Measurements from ENCODE around the gene SP1. TPM values are rescaled to one million over a fixed set of nuclear protein-coding genes. Genes with fewer than 3 reads are reported as not detected.

The SP1 gene
- total and polyA plus RNA-seq, 9 of the 15 experiments (the other 6 are each of a cell fraction or from before 2014, with no cell fraction given), result 8.0 to 65.5 (median 41.6) TPM

DNA sequence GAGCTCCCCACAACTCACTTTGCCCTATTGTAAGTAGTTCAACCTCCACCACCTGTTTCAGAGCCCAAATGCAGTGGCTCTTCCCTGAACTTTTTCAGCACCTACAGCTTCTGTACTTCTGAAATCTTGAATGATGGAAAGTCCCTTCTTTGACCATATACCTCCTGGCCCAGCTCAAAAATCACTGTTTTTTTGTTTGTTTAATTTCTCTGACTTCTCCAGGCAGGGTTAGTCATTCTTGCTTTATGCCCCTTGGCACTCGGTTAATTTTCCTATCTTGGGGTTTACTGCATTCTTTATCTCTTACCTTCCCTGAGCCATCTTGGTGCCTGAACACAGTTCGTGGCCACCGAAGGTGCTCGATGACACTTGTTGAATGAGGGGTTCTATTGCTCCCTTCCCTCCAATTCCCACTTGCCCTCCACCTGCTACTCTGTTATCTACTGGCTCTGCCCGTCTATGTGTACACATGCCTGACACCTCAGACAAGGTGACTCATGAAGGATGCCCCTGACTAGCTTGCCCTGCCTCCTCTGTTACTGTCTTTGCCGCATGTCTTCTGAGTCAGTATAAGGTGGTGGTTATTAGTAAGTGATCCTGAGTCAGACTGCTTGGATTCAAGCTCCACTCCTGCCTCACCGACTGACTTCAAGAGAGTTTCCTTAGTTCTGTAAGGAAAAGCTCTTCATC, 48.1 kb downstream of the SP1 start (continued):
- TF ChIP-seq MBD2 (IDR thresholded peaks at IDR 0.05; ENCODE audit: borderline replicate concordance, low read depth) (no peak), ATF3 (IDR thresholded peaks at IDR 0.05) (peak; percentile 54; the same call in 1 of the 2 replicates), ATF3 (CRISPR knock-in tag; conservative IDR thresholded peaks at IDR 0.05) (no peak), FOSL1 (tag; conservative IDR thresholded peaks at IDR 0.05) (peak; percentile 84), ZNF124 (CRISPR knock-in tag; IDR thresholded peaks at IDR 0.05) (no peak), CBFA2T2 (conservative IDR thresholded peaks at IDR 0.05) (0 out of 2 replicates have a peak, but pooled peaks have one; percentile 7), FOXK2 (conservative IDR thresholded peaks at IDR 0.05 in 1 of 2, IDR thresholded peaks at IDR 0.05 in 1 of 2; ENCODE audit: low read depth in 2 of 2) (no peak)
- TF ChIP-seq, protein P1, sequence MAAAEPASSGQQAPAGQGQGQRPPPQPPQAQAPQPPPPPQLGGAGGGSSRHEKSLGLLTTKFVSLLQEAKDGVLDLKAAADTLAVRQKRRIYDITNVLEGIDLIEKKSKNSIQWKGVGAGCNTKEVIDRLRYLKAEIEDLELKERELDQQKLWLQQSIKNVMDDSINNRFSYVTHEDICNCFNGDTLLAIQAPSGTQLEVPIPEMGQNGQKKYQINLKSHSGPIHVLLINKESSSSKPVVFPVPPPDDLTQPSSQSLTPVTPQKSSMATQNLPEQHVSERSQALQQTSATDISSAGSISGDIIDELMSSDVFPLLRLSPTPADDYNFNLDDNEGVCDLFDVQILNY (CRISPR knock-in tag; IDR thresholded peaks at IDR 0.05), result no peak

DNA sequence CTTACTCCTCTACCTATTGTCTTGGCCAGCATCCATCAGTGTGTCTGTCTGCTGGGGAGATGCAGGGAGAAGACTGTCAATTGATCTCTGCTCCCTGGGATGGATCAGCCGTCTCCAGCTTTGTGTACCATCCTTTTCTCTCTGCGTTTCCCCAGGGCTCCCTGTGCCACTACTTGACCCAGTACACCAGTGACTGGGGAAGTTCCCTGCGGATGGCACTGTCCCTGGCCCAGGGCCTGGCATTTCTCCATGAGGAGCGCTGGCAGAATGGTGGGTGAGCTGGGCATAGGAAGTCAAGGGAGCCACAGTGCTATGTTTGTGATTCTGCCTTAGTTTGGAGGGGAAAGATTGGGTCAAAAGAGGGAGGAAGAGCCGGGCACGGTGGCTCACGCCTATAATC, 48.8 kb downstream of the SP1 start:
- no TSS peak for BruUV-seq (replicated peaks)
- TF ChIP-seq ZNF707 (CRISPR knock-in tag; conservative IDR thresholded peaks at IDR 0.05) (no peak), RBM15 (IDR thresholded peaks at IDR 0.05; ENCODE audit: insufficient read depth, low read length) (no peak), HNRNPH1 (optimal IDR thresholded peaks at IDR 0.05; ENCODE audit: low read depth, low read length) (no peak), MEIS2 (IDR thresholded peaks at IDR 0.05; ENCODE audit: partially characterized antibody) (no peak), SRF (CRISPR knock-in tag; IDR thresholded peaks at IDR 0.05) (no peak), ESRRA (IDR thresholded peaks at IDR 0.05; ENCODE audit: borderline replicate concordance, low read depth) (no peak), XRCC4 (IDR thresholded peaks at IDR 0.05; ENCODE audit: extremely low read depth, insufficient read depth, insufficient read length) (no peak)
- TF ChIP-seq, protein P2, sequence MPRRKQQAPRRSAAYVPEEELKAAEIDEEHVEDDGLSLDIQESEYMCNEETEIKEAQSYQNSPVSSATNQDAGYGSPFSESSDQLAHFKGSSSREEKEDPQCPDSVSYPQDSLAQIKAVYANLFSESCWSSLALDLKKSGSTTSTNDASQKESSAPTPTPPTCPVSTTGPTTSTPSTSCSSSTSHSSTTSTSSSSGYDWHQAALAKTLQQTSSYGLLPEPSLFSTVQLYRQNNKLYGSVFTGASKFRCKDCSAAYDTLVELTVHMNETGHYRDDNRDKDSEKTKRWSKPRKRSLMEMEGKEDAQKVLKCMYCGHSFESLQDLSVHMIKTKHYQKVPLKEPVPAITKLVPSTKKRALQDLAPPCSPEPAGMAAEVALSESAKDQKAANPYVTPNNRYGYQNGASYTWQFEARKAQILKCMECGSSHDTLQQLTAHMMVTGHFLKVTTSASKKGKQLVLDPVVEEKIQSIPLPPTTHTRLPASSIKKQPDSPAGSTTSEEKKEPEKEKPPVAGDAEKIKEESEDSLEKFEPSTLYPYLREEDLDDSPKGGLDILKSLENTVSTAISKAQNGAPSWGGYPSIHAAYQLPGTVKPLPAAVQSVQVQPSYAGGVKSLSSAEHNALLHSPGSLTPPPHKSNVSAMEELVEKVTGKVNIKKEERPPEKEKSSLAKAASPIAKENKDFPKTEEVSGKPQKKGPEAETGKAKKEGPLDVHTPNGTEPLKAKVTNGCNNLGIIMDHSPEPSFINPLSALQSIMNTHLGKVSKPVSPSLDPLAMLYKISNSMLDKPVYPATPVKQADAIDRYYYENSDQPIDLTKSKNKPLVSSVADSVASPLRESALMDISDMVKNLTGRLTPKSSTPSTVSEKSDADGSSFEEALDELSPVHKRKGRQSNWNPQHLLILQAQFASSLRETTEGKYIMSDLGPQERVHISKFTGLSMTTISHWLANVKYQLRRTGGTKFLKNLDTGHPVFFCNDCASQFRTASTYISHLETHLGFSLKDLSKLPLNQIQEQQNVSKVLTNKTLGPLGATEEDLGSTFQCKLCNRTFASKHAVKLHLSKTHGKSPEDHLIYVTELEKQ (CRISPR knock-in tag; IDR thresholded peaks at IDR 0.05), result no peak

More for the DNA sequence above, 48.8 kb downstream of the SP1 start:
- Histone ChIP-seq H3K9me1 (ENCODE audit: control insufficient read depth, insufficient read depth, low read length) (no peaks in the 10 kb centered on the region), H3K9ac (ENCODE audit: insufficient read depth in 1 of 2, low read depth in 2 of 2, low read length in 2 of 2) (peak overlapping the region in 1 of 2 experiments; percentile 70; a peak in 1 of 4 replicates), H3K9me3 (replicated peaks; ENCODE audit: control insufficient read depth, insufficient read depth, low read depth, low read length) (no peaks in the 10 kb centered on the region), H3K4me2 (ENCODE audit: insufficient read depth, low read length) (no peak overlapping the region), H3K27ac (ENCODE audit: extremely low read depth, low read depth, low read length) (no peak overlapping the region), H2AFZ (ENCODE audit: low read depth, low read length) (no peak overlapping the region), H3K27me3 (ENCODE audit: control insufficient read depth in 2 of 2, insufficient read depth in 2 of 2, low read length in 2 of 2) (no peaks in the 10 kb centered on the region), H3K4me3 (no peak overlapping the region), H3K36me3 (ENCODE audit: control insufficient read depth, insufficient read depth, low read length) (peaks cover 36% of the 10 kb centered on the region; the same call in 2 of the 3 replicates), H3K79me2 (ENCODE audit: control insufficient read depth, insufficient read depth, low read length) (peaks cover 19% of the 10 kb centered on the region), H3K4me1 (replicated peaks in 1 of 2; ENCODE audit: control insufficient read depth in 2 of 2, insufficient read depth in 2 of 2, low read length in 2 of 2) (peaks cover 25 to 28% of the 10 kb centered on the region in 2 experiments; a peak in 4 of 5 replicates), H4K20me1 (replicated peaks; ENCODE audit: control insufficient read depth, insufficient read depth, low read length) (no peaks in the 10 kb centered on the region)
- in situ Hi-C loops (cut with MboI), result no loop called here
- intact Hi-C loops (cut with micrococcal nuclease), result loop anchor here (10.0 kb wide), 1 partner anchor 104 kb away; the partner anchor contains the start of gene AAAS
- DNase-seq (ENCODE audit: extremely low read depth in 1 of 4, low spot score in 3 of 4) (no peak), ATAC-seq (no peak), FAIRE-seq (no peak)
- 77% methylated on average over 6 of the region's 7 CpGs for WGBS (ENCODE audit: insufficient coverage, low coverage, missing lambda C conversion rate)
- CTCF ChIA-PET (ENCODE audit: low intra/inter-chr PET ratio), result no interaction called here
- POLR2A ChIA-PET, result interaction anchor here (1.2 to 1.8 kb wide), 3 partner anchors 11 to 14 kb away, joined by 3 to 5 read pairs (median 4); partner anchors contain the start of gene PRR13
